NCI-H2107 treated with DMSO at 0.1 percent for 48 hours (cell line): ENCODE results near the gene ABHD8.

Experiments used
- DNase-seq: peaks from one replicate; lab custom pipeline; 2025; ENCODE audit not compliant: unreplicated experiment; lab: John Stamatoyannopoulos, UW

Gene ABHD8

GRCh38 chr19:17243830-17244617, 59.2 kb downstream of the ABHD8 start:
- DNase-seq, result no peak

GRCh38 chr19:17243211-17243829, 59.9 kb downstream of the ABHD8 start:
- DNase-seq, result no peak

- no peak for DNase-seq
Observed at GRCh38 chr19:17242431-17243208, 60.6 kb downstream of the ABHD8 start.
